GM23338 (cell line): Measurements from ENCODE around the gene FGGY. TPM values are rescaled to one million over a fixed set of nuclear protein-coding genes. Genes with fewer than 3 reads are reported as not detected.

Experiments
- ATAC-seq: fragments of 200-7000 bp; cut with Tn5 transposase; 3 replicates; pipeline ENCODE4 v1.9.1; 2020
- DNase-seq: peaks from one replicate; pipeline ENCODE4 v3.0.0-alpha.2; 2015; ENCODE audit warnings: low spot score
- H2AFZ ChIP-seq: fragments of 200-600 bp; sonication (generic); 2 replicates; pipeline ENCODE4 v1.8.0; 2016; ENCODE audit warnings: antibody characterized with exemption, mild to moderate bottlenecking, moderate library complexity
- H3F3A ChIP-seq: fragments of 200-600 bp; sonication (generic); replicated peaks from 2 replicates; pipeline ENCODE4 v1.8.0; 2017; ENCODE audit warnings: antibody characterized with exemption, mixed run types, low read depth
- H3K27ac ChIP-seq: fragments of 200-600 bp; sonication (generic); 2 replicates; pipeline ENCODE4 v1.6.1; 2016; ENCODE audit warnings: low read depth
- H3K27me3 ChIP-seq: fragments of 200-600 bp; sonication (generic); 2 replicates; pipeline ENCODE4 v1.8.0; 2016; ENCODE audit warnings: mild to moderate bottlenecking, mixed run types, moderate library complexity; ENCODE audit not compliant: insufficient read depth
- H3K36me3 ChIP-seq: fragments of 200-600 bp; sonication (generic); 2 replicates; pipeline ENCODE4 v1.8.0; 2016; ENCODE audit warnings: mild to moderate bottlenecking; ENCODE audit not compliant: insufficient read depth
- H3K4me1 ChIP-seq: fragments of 200-600 bp; sonication (generic); 2 replicates; pipeline ENCODE4 v1.8.0; 2016; ENCODE audit warnings: mild to moderate bottlenecking, moderate library complexity; ENCODE audit not compliant: insufficient read depth
- H3K4me2 ChIP-seq: fragments of 200-600 bp; sonication (generic); 2 replicates; pipeline ENCODE4 v1.7.1; 2017; ENCODE audit warnings: mixed run types
- H3K4me3 ChIP-seq: fragments of 200-600 bp; sonication (generic); 2 replicates; pipeline ENCODE4 v1.6.1; 2016; ENCODE audit warnings: mixed run types
- H3K79me2 ChIP-seq: fragments of 200-600 bp; sonication (generic); replicated peaks from 2 replicates; pipeline ENCODE4 v1.8.0; 2017; ENCODE audit warnings: mild to moderate bottlenecking; ENCODE audit not compliant: insufficient read depth
- H3K9me2 ChIP-seq: fragments of 200-600 bp; sonication (generic); 2 replicates; pipeline ENCODE4 v1.8.0; 2017; ENCODE audit not compliant: insufficient read depth
- H4K20me1 ChIP-seq: fragments of 200-600 bp; sonication (generic); replicated peaks from 2 replicates; pipeline ENCODE4 v1.8.0; 2017; ENCODE audit warnings: mild to moderate bottlenecking; ENCODE audit not compliant: insufficient read depth
- H3K27ac Mint-ChIP-seq: 2 replicates; pipeline ENCODE4 v1.8.0; 2020; ENCODE audit warnings: inconsistent platforms, mild to moderate bottlenecking, moderate library complexity, mixed read lengths
- H3K27me3 Mint-ChIP-seq: 3 replicates; pipeline ENCODE4 v1.8.0; 2022; ENCODE audit warnings: low read depth, mild to moderate bottlenecking, moderate library complexity, mixed read lengths, inconsistent platforms; ENCODE audit not compliant: insufficient read depth, poor library complexity
- H3K36me3 Mint-ChIP-seq: 3 replicates; pipeline ENCODE4 v1.8.0; 2021; ENCODE audit warnings: low read depth, mild to moderate bottlenecking, inconsistent platforms, moderate library complexity, mixed read lengths
- H3K4me1 Mint-ChIP-seq: 3 replicates; pipeline ENCODE4 v1.8.0; 2020; ENCODE audit warnings: mild to moderate bottlenecking, inconsistent platforms, mixed read lengths
- H3K4me3 Mint-ChIP-seq: 3 replicates; pipeline ENCODE4 v1.8.0; 2021; ENCODE audit warnings: moderate library complexity, mild to moderate bottlenecking, inconsistent platforms, mixed read lengths
- H3K9me3 Mint-ChIP-seq: 3 replicates; pipeline ENCODE4 v1.8.0; 2020; ENCODE audit warnings: moderate library complexity, mild to moderate bottlenecking, inconsistent platforms, mixed read lengths
- CREB1 ChIP-seq: fragments of 250-450 bp; sonication (Bioruptor Pico); IDR thresholded peaks from 2 replicates; pipeline ENCODE4 v1.5.0; 2020; ENCODE audit warnings: low read depth, mild to moderate bottlenecking, moderate library complexity
- CTCF ChIP-seq, 2 experiments: fragments of 200-600 bp in 1 of 2; sonication (generic) in 1 of 2; conservative IDR thresholded peaks; 2 replicates each; pipeline versions ENCODE4 v1.5.1 to v1.6.1; 2016 to 2017; ENCODE audit warnings: antibody characterized with exemption in 2 of 2, low read depth in 2 of 2, mild to moderate bottlenecking in 2 of 2, moderate library complexity in 1 of 2
- ETS1 ChIP-seq: IDR thresholded peaks from 2 replicates; pipeline ENCODE4 v1.6.1; 2016; ENCODE audit warnings: antibody characterized with exemption
- EZH2 ChIP-seq: fragments of 200-600 bp; sonication (generic); IDR thresholded peaks from one replicate; pipeline ENCODE4 v1.8.0; 2017; ENCODE audit warnings: antibody characterized with exemption, mild to moderate bottlenecking, low read depth; ENCODE audit not compliant: unreplicated experiment
- EZH2phosphoT487 ChIP-seq: fragments of 200-600 bp; sonication (generic); IDR thresholded peaks from one replicate; pipeline ENCODE4 v1.8.1; 2018; ENCODE audit warnings: antibody characterized with exemption; ENCODE audit not compliant: unreplicated experiment
- JUNB ChIP-seq: IDR thresholded peaks from one replicate; pipeline ENCODE4 v1.6.1; 2016; ENCODE audit warnings: antibody characterized with exemption; ENCODE audit not compliant: unreplicated experiment
- NANOG ChIP-seq: IDR thresholded peaks from 2 replicates; pipeline ENCODE4 v1.6.1; 2016; ENCODE audit warnings: antibody characterized with exemption, borderline replicate concordance
- POLR2AphosphoS5 ChIP-seq: IDR thresholded peaks from 2 replicates; pipeline ENCODE4 v1.6.1; 2016; ENCODE audit warnings: antibody characterized with exemption, low read depth
- REST ChIP-seq: IDR thresholded peaks from one replicate; pipeline ENCODE4 v1.6.1; 2018; ENCODE audit warnings: antibody characterized with exemption; ENCODE audit not compliant: unreplicated experiment
- STAT1 ChIP-seq: IDR thresholded peaks from one replicate; pipeline ENCODE4 v1.6.1; 2016; ENCODE audit warnings: antibody characterized with exemption; ENCODE audit not compliant: unreplicated experiment
- ZNF114 ChIP-seq: fragments of 250-450 bp; sonication (Bioruptor Pico); IDR thresholded peaks from 2 replicates; pipeline ENCODE4 v1.5.0; 2020; ENCODE audit warnings: mild to moderate bottlenecking, moderate library complexity
- ZNF331 ChIP-seq: fragments of 250-450 bp; sonication (Bioruptor Pico); IDR thresholded peaks from 2 replicates; pipeline ENCODE4 v1.5.0; 2020; ENCODE audit warnings: low read depth, mild to moderate bottlenecking, moderate library complexity
- ZNF462 ChIP-seq: fragments of 250-450 bp; sonication (Bioruptor Pico); IDR thresholded peaks from 2 replicates; pipeline ENCODE4 v1.5.0; 2020; ENCODE audit warnings: mild to moderate bottlenecking, moderate library complexity
- polyA plus RNA-seq: library from polyadenylated mRNA; unstranded; fragments of >200 nt; fragmentation: Nextera tagmentation; extraction: Ambion mirVana; gene quantifications from 2 replicates; pipeline ENCODE4 v1.2.1, GENCODE V29; 2016
- total RNA-seq: library from RNA; depleted of rRNA; stranded (reverse); fragments of >200 nt; shearing (Covaris generic); gene quantifications from 2 replicates; pipeline ENCODE4 v1.2.3, GENCODE V29; 2014

The FGGY gene
- total and polyA plus RNA-seq, 2 experiments from 2014 or later: 10.9 to 21.4 TPM

GRCh38 chr1:59340411-59341307, 43.8 kb downstream of the FGGY start:
- no peaks in the 10 kb centered on the region for H3F3A ChIP-seq
- TF ChIP-seq CREB1 (CRISPR knock-in tag) (no peak), EZH2 (no peak), NANOG (no peak), ETS1 (no peak), JUNB (no peak), REST (no peak), ZNF331 (CRISPR knock-in tag) (no peak), ZNF114 (no peak), STAT1 (no peak), CTCF (conservative IDR thresholded peaks at IDR 0.05; ENCODE audit: low read depth in 2 of 2) (no peak), ZNF462 (CRISPR knock-in tag) (no peak), POLR2AphosphoS5 (no peak), EZH2phosphoT487 (no peak)
- H3K27ac Mint-ChIP-seq: no peak overlapping the region
- no peaks in the 10 kb centered on the region for H3K36me3 ChIP-seq
- H3K4me1 ChIP-seq: no peaks in the 10 kb centered on the region
- H3K4me1 Mint-ChIP-seq: no peaks in the 10 kb centered on the region
- H3K27ac ChIP-seq: no peak overlapping the region
- no peaks in the 10 kb centered on the region for H3K36me3 Mint-ChIP-seq
- H4K20me1 ChIP-seq: no peaks in the 10 kb centered on the region; the same call in 1 of the 2 replicates
- H3K9me3 Mint-ChIP-seq: no peaks in the 10 kb centered on the region
- no peaks in the 10 kb centered on the region for H3K27me3 ChIP-seq
- no peak for ATAC-seq
- no peaks in the 10 kb centered on the region for H3K9me2 ChIP-seq
- H2AFZ ChIP-seq: no peak overlapping the region
- H3K4me3 ChIP-seq: no peak overlapping the region
- no peak overlapping the region for H3K4me3 Mint-ChIP-seq
- no peak overlapping the region for H3K4me2 ChIP-seq
- no peaks in the 10 kb centered on the region for H3K79me2 ChIP-seq
- peaks cover 4% of the 10 kb centered on the region for H3K27me3 Mint-ChIP-seq
- DNase-seq: no peak
